CD4-positive, CD25-positive, alpha-beta regulatory T cell (primary cell): Measurements from ENCODE around the gene SPNS3. TPM values are rescaled to one million over a fixed set of nuclear protein-coding genes. Genes with fewer than 3 reads are reported as not detected.

Experiments used
- ATAC-seq, 2 donors: fragments of 150-1000 bp; cut with Tn5 transposase; one replicate each; pipeline ENCODE4 v1.10.0; 2021; ENCODE audit warnings: low read depth in 2 of 2, moderate number of reproducible peaks in 2 of 2, moderate library complexity in 1 of 2
- DNase-seq, 3 donors: peaks; one replicate each; pipeline versions ENCODE4 v3.0.0 to v3.0.0-alpha.2; 2012 to 2022; ENCODE audit warnings: mixed read lengths in 1 of 3
- H3K27ac ChIP-seq: one replicate; pipeline ENCODE4 v1.7.0; 2013; ENCODE audit warnings: mild to moderate bottlenecking, low read length; ENCODE audit not compliant: insufficient read depth, poor library complexity, severe bottlenecking
- H3K27me3 ChIP-seq: one replicate; pipeline ENCODE4 v1.7.0; 2013; ENCODE audit warnings: low read length; ENCODE audit not compliant: control insufficient read depth, insufficient read depth
- H3K36me3 ChIP-seq: one replicate; pipeline ENCODE4 v1.7.0; 2013; ENCODE audit warnings: mild to moderate bottlenecking, low read length, moderate library complexity; ENCODE audit not compliant: control insufficient read depth, insufficient read depth
- H3K4me1 ChIP-seq: 2 replicates; pipeline ENCODE4 v1.7.0; 2013; ENCODE audit warnings: mild to moderate bottlenecking, low read length; ENCODE audit not compliant: insufficient read depth, control insufficient read depth, poor library complexity, severe bottlenecking
- H3K4me3 ChIP-seq: one replicate; pipeline ENCODE4 v1.7.0; 2013; ENCODE audit warnings: low read depth, mild to moderate bottlenecking, low read length, moderate library complexity
- H3K9me3 ChIP-seq, 2 experiments: 1 replicate in 1 of 2; 2 replicates in 1 of 2; pipeline ENCODE4 v1.7.0; 2013; ENCODE audit warnings: low read length in 2 of 2, mild to moderate bottlenecking in 1 of 2, moderate library complexity in 1 of 2; ENCODE audit not compliant: control insufficient read depth in 2 of 2
- H3K27ac Mint-ChIP-seq, 3 donors: one replicate each; pipeline ENCODE4 v1.8.0; 2020 to 2022; ENCODE audit warnings: mild to moderate bottlenecking in 3 of 3, mixed read lengths in 3 of 3, moderate library complexity in 2 of 3
- H3K27me3 Mint-ChIP-seq: one replicate; pipeline ENCODE4 v1.8.0; 2022; ENCODE audit warnings: mild to moderate bottlenecking, mixed read lengths
- H3K36me3 Mint-ChIP-seq: one replicate; pipeline ENCODE4 v1.8.0; 2020; ENCODE audit warnings: mixed read lengths
- H3K4me1 Mint-ChIP-seq, 4 donors: one replicate each; pipeline ENCODE4 v1.8.0; 2020 to 2022; ENCODE audit warnings: mixed read lengths in 4 of 4, mild to moderate bottlenecking in 1 of 4
- H3K4me3 Mint-ChIP-seq, 4 donors: one replicate each; pipeline ENCODE4 v1.8.0; 2020 to 2022; ENCODE audit warnings: mild to moderate bottlenecking in 4 of 4, mixed read lengths in 4 of 4, moderate library complexity in 3 of 4
- H3K9me3 Mint-ChIP-seq, 7 donors: one replicate each; pipeline ENCODE4 v1.8.0; 2020 to 2022; ENCODE audit warnings: mixed read lengths in 7 of 7, mild to moderate bottlenecking in 3 of 7, moderate library complexity in 2 of 7
- polyA plus RNA-seq, 4 donors: library from polyadenylated mRNA; unstranded; fragments of 300-500 nt; fragmentation: Illumina TruSeq; gene quantifications; one replicate each; pipeline ENCODE4 v1.2.3, GENCODE V29; 2021
- total RNA-seq: library from RNA; stranded (reverse); gene quantifications from one replicate; pipeline ENCODE4 v1.2.3, GENCODE V29; 2022

Gene SPNS3
- total and polyA plus RNA-seq, 5 donors from 2014 or later: 2.5 to 8.8 (median 7.6) TPM

DNA sequence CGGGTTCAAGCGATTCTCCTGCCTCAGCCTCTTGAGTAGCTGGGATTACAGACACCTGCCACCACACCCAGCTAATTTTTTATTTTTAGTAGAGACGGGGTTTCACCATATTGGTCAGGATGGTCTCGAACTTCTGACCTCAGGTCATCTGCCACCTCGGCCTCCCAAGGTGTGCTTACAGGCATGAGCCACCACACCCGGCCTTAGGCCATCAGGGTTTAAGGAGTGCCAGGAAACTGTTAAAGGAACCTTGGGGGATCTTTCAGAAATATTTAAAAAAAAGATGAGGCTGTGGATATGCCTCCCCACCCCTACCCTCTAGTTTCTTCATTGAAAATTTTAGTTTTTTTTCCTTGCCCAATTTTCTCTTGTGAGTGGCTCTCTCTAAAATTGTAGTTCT is 35.9 kb upstream of the SPNS3 start:
- H3K9me3 ChIP-seq: no peaks in the 10 kb centered on the region
- peaks cover 6% of the 10 kb centered on the region for H3K4me1 ChIP-seq
- no peak overlapping the region for H3K4me3 ChIP-seq
- H3K9me3 Mint-ChIP-seq: no peaks in the 10 kb centered on the region
- ATAC-seq (no peak), DNase-seq (no peak)
- peak overlapping the region in 1 of 3 donors; percentile 26 for H3K27ac Mint-ChIP-seq
- no peaks in the 10 kb centered on the region for H3K36me3 Mint-ChIP-seq
- H3K27ac ChIP-seq: no peak overlapping the region
- H3K27me3 Mint-ChIP-seq: peaks cover 9% of the 10 kb centered on the region
- H3K4me1 Mint-ChIP-seq: peaks cover 0 to 15% (median 8%) of the 10 kb centered on the region in 4 donors
- H3K27me3 ChIP-seq: no peaks in the 10 kb centered on the region
- no peak overlapping the region for H3K4me3 Mint-ChIP-seq
- H3K36me3 ChIP-seq: no peaks in the 10 kb centered on the region

DNA sequence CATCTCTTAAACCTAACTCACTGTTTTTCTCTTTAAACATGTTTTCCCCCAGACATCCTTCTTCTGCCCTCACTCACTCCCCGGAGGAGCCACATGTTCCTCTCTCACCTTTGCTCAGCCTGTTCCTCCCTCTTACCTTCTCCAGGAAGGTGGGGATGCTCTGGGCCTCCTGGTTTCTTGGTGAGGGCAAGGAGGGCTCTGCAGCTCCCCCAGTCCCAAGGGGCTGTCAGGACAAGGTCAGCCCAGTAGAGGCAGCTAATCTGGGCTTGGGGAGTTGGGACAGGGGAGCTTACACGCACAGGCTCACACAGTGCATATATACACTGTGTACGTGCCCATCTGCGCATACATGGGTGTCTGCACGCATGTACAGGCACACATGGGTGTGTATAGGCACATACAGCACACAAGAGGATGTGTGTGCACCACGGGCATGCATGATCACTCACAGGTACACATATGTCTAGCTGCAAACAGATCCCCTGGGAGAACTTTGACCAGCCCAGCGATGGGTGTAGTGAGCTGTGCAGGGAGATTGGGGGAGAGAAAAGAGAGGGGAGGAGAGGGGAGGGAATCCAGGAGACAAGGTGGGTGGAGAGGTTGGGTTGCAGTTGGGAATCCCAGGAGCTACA is 28.6 kb upstream of the SPNS3 start:
- no peaks in the 10 kb centered on the region for H3K4me1 ChIP-seq
- peaks cover 7% of the 10 kb centered on the region for H3K27me3 Mint-ChIP-seq
- H3K27me3 ChIP-seq: no peaks in the 10 kb centered on the region
- H3K4me3 ChIP-seq: no peak overlapping the region
- H3K27ac ChIP-seq: no peak overlapping the region
- H3K4me1 Mint-ChIP-seq: no peaks in the 10 kb centered on the region
- H3K4me3 Mint-ChIP-seq: peak overlapping the region in 1 of 4 donors; percentile 32
- H3K27ac Mint-ChIP-seq: peak overlapping the region in 1 of 3 donors; percentile 62
- H3K36me3 Mint-ChIP-seq: no peaks in the 10 kb centered on the region
- no peaks in the 10 kb centered on the region for H3K9me3 ChIP-seq
- no peaks in the 10 kb centered on the region for H3K9me3 Mint-ChIP-seq
- no peak for ATAC-seq
- H3K36me3 ChIP-seq: no peaks in the 10 kb centered on the region
- DNase-seq: no peak

DNA sequence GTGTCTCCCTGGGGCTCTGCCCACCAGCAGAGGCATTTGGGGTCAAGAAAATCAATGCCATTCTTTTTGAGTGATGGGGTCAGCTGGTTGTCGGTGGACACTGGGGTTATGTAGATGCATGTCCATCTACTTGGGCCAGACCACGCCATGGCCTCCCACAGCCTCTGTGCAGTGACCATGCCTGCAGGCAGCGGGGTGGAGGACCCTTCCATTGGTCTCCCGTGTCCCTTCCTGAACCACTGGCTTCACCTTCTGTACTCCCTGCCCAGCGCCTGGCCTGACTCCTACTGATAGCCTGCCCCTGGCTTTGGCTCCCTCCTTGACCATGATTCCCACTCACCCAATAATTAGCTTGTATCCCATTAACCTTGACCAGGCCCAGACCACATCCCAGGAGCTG is 28.0 kb upstream of the SPNS3 start:
- no peaks in the 10 kb centered on the region for H3K36me3 ChIP-seq
- Mint-ChIP-seq H3K4me1 (no peaks in the 10 kb centered on the region), H3K4me3 (no peak overlapping the region), H3K27ac (peak overlapping the region in 1 of 3 donors; percentile 25), H3K9me3 (no peaks in the 10 kb centered on the region), H3K36me3 (no peaks in the 10 kb centered on the region), H3K27me3 (peaks cover 7% of the 10 kb centered on the region)
- no peaks in the 10 kb centered on the region for H3K27me3 ChIP-seq
- H3K4me3 ChIP-seq: no peak overlapping the region
- no peaks in the 10 kb centered on the region for H3K9me3 ChIP-seq
- no peak overlapping the region for H3K27ac ChIP-seq
- no peak for DNase-seq
- no peaks in the 10 kb centered on the region for H3K4me1 ChIP-seq
- no peak for ATAC-seq

DNA sequence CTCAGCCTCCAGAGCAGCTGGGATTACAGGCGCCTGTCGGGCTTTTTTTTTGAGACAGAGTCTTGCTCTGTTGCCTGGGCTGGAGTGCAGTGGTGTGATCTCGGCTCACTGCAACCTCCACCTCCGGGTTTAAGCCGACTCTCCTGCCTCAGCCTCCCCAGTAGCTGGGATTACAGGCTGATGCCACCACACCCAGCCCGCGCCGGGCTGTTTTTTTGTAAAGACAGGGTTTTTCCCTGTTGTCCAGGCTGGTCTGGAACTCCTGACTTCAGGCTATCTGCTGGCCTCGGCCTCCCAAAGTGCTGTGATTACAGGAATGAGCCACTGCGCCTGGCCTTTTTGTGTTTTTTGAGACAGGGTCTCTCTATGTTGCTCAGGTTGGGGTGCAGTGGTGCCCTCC is 27.4 kb upstream of the SPNS3 start:
- H3K36me3 Mint-ChIP-seq: no peaks in the 10 kb centered on the region
- H3K9me3 ChIP-seq: no peaks in the 10 kb centered on the region
- no peaks in the 10 kb centered on the region for H3K27me3 ChIP-seq
- no peak for DNase-seq
- H3K36me3 ChIP-seq: no peaks in the 10 kb centered on the region
- H3K27ac Mint-ChIP-seq: no peak overlapping the region
- H3K27me3 Mint-ChIP-seq: peaks cover 7% of the 10 kb centered on the region
- H3K4me1 Mint-ChIP-seq: no peaks in the 10 kb centered on the region
- ATAC-seq: no peak
- no peaks in the 10 kb centered on the region for H3K4me1 ChIP-seq
- no peak overlapping the region for H3K27ac ChIP-seq
- H3K4me3 Mint-ChIP-seq: no peak overlapping the region
- no peak overlapping the region for H3K4me3 ChIP-seq
- no peaks in the 10 kb centered on the region for H3K9me3 Mint-ChIP-seq

DNA sequence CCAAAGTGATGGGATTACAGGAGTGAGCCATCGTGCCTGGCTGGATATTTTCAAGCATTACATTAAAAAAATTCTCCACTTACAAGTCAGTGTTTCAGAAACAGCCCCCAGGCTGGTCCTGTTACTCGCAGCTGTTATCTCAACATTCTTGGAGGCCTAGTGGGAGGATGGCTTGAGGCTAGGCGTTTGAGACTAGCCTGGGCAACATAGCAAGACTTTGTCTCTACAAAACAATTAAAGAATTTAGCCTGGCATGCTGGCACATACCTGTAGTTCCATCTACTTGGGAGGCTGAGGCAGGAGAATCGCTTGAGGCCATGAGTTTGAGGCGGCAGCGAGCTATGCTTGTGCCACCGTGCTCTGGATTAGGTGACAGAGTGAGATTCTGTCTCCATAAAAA is 26.5 kb upstream of the SPNS3 start:
- Mint-ChIP-seq H3K4me3 (no peak overlapping the region), H3K9me3 (no peaks in the 10 kb centered on the region), H3K27me3 (peaks cover 6% of the 10 kb centered on the region), H3K36me3 (no peaks in the 10 kb centered on the region), H3K27ac (no peak overlapping the region), H3K4me1 (no peaks in the 10 kb centered on the region)
- DNase-seq: no peak
- ATAC-seq: no peak
- Histone ChIP-seq H3K36me3 (no peaks in the 10 kb centered on the region), H3K9me3 (no peaks in the 10 kb centered on the region), H3K27ac (no peak overlapping the region), H3K4me3 (no peak overlapping the region), H3K4me1 (no peaks in the 10 kb centered on the region), H3K27me3 (no peaks in the 10 kb centered on the region)

DNA sequence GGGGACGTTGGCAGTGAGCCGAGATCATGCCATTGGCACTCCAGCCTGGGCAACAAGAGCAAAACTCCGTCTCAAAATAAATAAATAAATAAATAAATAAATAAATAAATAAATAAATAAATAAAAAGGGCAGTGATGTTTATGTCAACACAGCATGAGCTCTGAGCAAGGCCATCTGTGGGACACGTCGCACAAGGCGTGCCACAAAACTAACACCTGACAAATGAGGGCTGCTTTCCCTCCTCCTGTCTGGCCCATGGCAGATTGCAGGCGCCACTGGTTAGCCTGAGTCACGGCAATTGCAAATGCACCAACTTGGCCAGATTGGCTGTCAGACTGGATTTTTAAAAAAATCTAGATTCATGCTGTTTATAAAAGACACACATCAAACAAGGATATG is 25.9 kb upstream of the SPNS3 start:
- H3K36me3 ChIP-seq: no peaks in the 10 kb centered on the region
- DNase-seq: no peak
- no peak overlapping the region for H3K4me3 Mint-ChIP-seq
- no peaks in the 10 kb centered on the region for H3K9me3 ChIP-seq
- H3K4me1 Mint-ChIP-seq: peaks cover 0 to under 1% (median under 1%) of the 10 kb centered on the region in 4 donors
- no peak for ATAC-seq
- no peaks in the 10 kb centered on the region for H3K27me3 ChIP-seq
- peaks cover 4% of the 10 kb centered on the region for H3K27me3 Mint-ChIP-seq
- H3K36me3 Mint-ChIP-seq: no peaks in the 10 kb centered on the region
- no peak overlapping the region for H3K4me3 ChIP-seq
- H3K4me1 ChIP-seq: peaks cover 2% of the 10 kb centered on the region
- no peaks in the 10 kb centered on the region for H3K9me3 Mint-ChIP-seq
- H3K27ac Mint-ChIP-seq: no peak overlapping the region
- H3K27ac ChIP-seq: no peak overlapping the region

DNA sequence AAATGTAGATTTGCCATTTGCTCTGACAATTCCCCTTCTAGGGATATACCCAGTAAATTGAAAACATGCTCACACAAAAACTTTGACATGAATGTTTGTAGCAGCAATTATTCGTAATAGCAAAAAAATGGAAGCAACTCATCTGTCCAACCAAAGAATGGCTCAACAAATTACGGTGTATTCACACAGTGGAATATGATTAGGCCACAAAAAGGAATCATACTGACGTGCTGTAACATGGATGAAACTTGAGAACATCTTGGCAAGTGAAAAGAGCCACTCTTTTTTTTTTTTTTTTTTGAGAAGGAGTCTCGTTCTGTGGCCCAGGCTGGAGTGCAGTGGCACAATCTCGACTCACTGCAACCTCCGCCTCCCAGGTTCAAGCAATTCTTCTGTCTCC is 24.1 kb upstream of the SPNS3 start:
- no peak for ATAC-seq
- no peaks in the 10 kb centered on the region for H3K36me3 ChIP-seq
- H3K4me1 ChIP-seq: peaks cover 6% of the 10 kb centered on the region
- no peak for DNase-seq
- no peaks in the 10 kb centered on the region for H3K27me3 ChIP-seq
- no peak overlapping the region for H3K4me3 ChIP-seq
- H3K27me3 Mint-ChIP-seq: peaks cover 8% of the 10 kb centered on the region
- no peak overlapping the region for H3K27ac ChIP-seq
- H3K4me1 Mint-ChIP-seq: peaks cover 0 to 5% (median 2%) of the 10 kb centered on the region in 4 donors
- no peak overlapping the region for H3K4me3 Mint-ChIP-seq
- H3K36me3 Mint-ChIP-seq: no peaks in the 10 kb centered on the region
- H3K9me3 ChIP-seq: no peaks in the 10 kb centered on the region
- H3K9me3 Mint-ChIP-seq: no peaks in the 10 kb centered on the region
- H3K27ac Mint-ChIP-seq: no peak overlapping the region

DNA sequence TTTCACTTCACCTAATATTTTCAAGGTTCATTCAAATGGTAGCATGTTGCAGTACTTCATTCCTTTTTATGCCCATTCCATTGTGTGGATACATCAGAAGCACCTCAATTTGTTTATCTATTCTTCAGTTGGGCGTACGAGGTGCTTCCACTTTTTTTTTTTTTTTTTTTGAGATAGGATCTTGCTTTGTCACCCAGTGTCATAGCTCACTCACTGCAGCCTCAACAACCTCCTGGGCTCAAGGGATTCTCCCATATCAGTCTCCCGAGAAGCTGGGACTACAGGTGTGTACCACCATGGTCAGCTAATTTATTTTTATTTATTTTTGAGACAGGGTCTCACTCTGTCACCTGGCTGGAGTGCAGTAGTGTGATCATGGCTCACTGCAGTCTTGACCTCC is 22.5 kb upstream of the SPNS3 start:
- Mint-ChIP-seq H3K27me3 (peaks cover 8% of the 10 kb centered on the region), H3K4me1 (peaks cover 0 to 5% (median 2%) of the 10 kb centered on the region in 4 donors), H3K27ac (no peak overlapping the region), H3K9me3 (no peaks in the 10 kb centered on the region), H3K36me3 (no peaks in the 10 kb centered on the region), H3K4me3 (no peak overlapping the region)
- Histone ChIP-seq H3K4me3 (no peak overlapping the region), H3K4me1 (peaks cover 6% of the 10 kb centered on the region), H3K36me3 (no peaks in the 10 kb centered on the region), H3K27me3 (no peaks in the 10 kb centered on the region), H3K27ac (no peak overlapping the region), H3K9me3 (no peaks in the 10 kb centered on the region)
- ATAC-seq (no peak), DNase-seq (no peak)
